Fibroblast of skin of abdomen (primary cell): ENCODE measurements around the gene TARS2. TPM values are rescaled to one million over a fixed set of nuclear protein-coding genes. Genes with fewer than 3 reads are reported as not detected.

Experiments used
- DNase-seq: peaks from one replicate; pipeline ENCODE4 v3.0.0-alpha.2; 2013
- polyA plus RNA-seq, 2 experiments: library from polyadenylated mRNA; unstranded; fragments of 120-200 nt; gene quantifications; one replicate each; pipeline ENCODE4 v1.2.1, GENCODE V29; 2013; ENCODE audit not compliant: insufficient read length in 2 of 2

The TARS2 gene, protein sequence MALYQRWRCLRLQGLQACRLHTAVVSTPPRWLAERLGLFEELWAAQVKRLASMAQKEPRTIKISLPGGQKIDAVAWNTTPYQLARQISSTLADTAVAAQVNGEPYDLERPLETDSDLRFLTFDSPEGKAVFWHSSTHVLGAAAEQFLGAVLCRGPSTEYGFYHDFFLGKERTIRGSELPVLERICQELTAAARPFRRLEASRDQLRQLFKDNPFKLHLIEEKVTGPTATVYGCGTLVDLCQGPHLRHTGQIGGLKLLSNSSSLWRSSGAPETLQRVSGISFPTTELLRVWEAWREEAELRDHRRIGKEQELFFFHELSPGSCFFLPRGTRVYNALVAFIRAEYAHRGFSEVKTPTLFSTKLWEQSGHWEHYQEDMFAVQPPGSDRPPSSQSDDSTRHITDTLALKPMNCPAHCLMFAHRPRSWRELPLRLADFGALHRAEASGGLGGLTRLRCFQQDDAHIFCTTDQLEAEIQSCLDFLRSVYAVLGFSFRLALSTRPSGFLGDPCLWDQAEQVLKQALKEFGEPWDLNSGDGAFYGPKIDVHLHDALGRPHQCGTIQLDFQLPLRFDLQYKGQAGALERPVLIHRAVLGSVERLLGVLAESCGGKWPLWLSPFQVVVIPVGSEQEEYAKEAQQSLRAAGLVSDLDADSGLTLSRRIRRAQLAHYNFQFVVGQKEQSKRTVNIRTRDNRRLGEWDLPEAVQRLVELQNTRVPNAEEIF
- polyA plus RNA-seq (2013, experiment 1 of 2; ENCODE audit: insufficient read length) = 15.4 TPM
- polyA plus RNA-seq (2013, experiment 2 of 2; ENCODE audit: insufficient read length) = 16.6 TPM

DNA sequence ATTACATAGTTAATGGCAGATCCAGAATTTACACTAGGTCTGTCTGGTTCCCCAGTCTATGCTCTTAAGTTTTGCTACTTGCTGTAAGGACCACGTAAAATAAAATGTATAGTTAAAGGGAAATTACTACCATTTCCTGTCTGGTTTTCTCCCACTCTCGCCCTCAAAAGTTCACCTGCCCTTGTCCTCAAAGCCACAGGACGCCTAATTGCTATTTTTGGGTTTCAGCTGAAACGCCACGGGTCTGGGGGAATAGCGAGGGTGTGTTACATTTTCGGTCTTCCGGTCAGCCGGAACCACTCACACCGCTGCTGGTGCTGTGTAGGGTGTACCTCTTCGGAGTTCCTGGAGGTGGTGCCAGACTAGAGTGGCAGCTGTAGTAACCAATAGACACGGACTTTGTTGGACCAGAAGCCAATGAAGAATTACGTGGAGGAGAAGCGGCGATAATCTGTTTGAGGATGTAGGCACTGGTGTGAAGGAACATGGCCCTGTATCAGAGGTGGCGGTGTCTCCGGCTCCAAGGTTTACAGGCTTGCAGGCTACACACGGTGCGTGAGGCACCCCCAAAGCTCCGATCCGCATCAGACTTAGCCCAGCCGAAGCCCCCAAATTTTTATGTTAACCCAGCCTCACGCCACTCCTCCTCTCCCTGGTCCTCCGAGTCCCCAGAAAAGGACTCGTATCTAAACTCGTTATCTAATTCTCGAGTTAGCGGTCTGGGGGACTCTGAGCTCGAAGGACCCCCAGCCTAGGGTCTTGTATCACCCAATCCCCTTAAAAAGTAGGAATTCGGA is at the start of gene TARS2:
TARS2 (plus strand) TSS at position 454 of the 797 bp plus-strand sequence; CDS start at position 486, 32 bp downstream.
- DNase-seq = peak; percentile 99

DNA sequence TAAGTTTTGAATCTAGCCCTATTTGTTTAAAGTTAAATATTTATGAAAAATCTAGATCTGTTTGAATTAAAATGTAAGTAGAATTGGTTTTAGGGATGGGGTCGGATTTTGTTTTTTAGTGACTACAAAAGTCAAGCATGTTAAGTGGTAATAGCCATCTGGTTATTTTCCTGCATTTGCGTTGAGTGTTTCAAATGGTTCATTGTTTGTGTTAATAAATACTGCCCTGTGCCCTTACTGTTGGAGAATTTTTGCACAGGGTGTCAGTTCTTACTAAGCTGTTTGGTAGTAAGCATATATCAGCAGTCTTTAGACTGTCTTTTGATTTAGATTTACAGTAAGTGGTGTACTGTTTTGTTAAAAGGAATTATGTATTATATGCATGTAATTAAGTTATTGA is 46.1 kb upstream of the TARS2 start:
- no peak for DNase-seq

DNA sequence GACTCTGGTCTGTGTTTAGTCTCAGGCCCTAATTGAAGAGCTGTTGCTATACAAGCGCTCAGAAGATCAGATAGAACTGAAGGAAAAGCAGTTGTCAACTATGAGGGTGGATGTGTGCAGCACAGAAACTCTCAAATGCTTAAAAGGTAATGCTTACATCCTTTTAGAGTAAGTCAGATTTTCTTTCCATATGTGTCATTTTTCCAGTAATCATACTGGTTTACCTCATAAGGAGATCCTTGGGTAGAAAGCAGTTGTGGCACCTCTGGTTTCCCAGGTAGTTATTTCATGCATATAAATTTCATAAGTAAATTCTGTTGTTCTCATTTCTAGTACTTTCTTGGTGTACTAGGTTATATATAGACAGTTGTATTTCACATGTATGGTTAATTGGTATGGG is 43.0 kb upstream of the TARS2 start:
- DNase-seq = no peak

DNA sequence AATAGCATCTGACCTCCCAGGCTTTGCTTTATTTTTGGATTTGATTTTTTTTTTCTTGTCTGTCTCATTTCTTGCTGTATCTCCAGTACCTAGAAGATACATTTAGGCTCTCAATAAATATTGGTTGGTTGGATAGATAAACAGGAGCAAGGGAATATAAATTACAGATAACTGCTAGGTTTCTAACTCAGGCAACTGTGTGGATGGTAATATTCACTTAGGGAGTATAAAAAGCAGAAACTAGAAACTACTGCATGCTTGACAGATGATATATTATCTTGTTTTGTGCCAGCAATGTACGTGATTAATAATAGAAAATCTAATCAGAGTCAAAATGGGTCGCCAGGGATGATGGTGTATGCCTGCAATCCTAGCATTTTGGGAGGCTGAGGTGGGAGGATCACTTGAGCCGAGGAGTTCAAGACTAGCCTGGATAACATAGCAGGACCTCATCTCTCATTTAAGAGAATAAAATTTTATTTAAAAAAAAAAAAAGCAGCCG is 31.0 kb upstream of the TARS2 start:
- no peak for DNase-seq

DNA sequence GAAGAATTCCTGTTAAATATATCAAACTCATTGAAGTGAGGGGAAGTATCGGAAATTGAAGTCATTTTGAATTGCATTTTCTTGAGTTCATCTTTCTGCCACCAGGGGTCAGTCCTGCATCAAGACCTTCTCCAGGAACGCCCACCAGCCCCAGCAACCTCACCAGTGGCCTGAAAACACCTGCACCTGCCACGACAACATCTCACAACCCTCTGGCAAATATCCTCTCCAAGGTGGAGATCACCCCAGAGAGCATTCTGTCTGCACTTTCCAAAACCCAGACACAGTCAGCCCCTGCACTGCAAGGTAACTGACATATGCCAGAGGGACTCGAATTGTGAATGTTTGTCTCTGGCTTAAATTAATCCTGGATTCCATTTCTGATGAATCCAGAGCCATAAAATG is 22.8 kb upstream of the TARS2 start:
- DNase-seq = peak; percentile 40

DNA sequence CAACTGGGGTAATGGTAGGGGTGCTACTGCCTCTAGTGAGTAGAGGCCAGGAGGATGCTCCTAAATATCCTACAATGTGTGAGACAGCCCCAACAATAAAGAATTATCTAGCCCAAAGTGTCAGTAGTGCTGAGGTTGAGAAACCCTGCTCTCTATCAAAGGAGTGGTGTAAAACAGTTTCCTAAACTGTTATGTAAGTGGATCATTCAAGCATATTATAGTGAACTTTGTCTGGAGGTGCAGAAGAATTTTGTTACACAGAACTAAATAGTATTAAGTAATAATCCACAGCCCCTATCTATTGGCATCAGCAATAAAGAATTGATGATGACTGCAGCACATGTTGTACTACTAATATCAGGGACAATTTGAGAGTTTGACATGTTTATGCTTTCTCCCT is 20.3 kb upstream of the TARS2 start:
- DNase-seq = no peak

DNA sequence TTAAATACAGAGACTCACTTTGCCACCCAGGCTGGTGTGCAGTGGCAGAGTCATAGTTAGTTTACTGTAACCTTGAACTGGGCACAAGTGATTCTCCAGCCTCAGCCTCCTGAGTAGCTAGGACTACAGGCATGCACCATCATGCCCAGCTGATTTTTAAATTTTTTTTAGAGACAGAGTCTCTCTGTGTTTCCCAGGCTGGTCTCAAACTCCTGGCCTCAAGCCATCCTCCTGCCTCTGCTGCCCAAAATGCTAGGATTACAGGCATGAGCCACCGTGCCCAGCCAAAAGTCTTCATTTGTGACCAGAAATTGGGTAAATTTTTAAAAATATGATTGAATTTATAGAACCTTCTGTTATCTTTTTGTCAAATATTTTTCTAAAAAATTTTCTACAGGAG is 17.9 kb upstream of the TARS2 start:
- no peak for DNase-seq

DNA sequence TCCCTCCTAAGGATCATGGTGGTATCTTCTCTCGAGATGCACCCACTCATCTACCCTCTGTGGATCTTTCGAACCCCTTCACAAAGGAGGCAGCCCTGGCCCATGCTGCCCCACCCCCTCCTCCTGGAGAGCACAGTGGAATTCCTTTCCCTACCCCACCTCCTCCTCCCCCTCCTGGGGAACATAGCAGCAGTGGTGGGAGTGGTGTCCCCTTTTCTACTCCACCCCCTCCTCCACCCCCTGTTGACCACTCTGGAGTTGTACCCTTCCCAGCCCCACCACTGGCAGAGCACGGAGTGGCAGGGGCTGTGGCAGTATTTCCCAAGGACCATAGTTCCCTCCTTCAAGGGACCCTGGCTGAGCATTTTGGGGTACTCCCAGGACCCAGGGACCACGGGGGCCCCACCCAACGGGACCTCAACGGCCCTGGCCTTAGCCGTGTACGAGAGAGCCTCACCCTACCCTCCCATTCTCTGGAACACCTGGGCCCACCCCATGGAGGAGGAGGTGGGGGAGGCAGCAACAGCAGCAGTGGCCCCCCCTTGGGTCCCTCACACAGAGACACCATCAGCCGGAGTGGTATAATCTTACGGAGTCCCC is 14.5 kb upstream of the TARS2 start:
- no peak for DNase-seq

DNA sequence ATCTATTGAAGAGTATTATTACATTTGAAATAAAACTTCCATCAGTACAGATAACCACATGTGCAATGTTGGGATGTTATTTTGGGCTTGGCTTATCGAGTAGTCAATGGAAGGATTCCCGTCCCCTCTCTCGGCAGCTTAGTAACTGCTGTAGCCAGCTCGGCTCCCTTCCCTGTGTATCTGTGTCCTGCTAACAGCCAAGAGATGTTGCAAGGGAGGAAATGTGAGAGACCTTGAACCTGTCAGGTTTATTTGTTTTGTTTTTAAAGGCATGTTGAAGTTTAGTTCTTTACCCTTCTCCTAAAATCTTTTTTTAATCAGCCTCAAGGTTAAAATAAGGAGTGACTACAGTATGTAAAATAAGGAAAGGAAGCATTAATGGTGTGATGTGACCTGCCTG is 13.6 kb upstream of the TARS2 start:
- DNase-seq = no peak

DNA sequence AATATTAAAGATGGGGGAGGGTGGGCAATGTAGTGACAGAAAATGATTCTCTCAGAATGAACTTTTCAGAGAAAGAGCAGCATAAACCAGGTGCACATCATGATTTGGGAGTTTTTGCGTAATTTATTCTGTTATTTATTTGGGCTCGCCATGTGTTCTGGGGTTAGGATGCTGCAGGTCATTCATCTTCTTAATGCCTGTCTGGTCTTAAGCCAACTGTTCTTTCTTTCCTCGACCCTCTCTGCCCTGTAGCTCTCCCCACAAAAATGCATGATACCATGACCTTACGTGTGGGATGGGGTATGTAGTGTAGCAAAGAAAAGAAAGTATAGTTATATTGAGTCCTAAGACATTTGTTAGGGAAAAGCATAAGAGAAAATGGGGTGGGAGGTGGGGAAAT is 12.3 kb upstream of the TARS2 start:
- no peak for DNase-seq

DNA sequence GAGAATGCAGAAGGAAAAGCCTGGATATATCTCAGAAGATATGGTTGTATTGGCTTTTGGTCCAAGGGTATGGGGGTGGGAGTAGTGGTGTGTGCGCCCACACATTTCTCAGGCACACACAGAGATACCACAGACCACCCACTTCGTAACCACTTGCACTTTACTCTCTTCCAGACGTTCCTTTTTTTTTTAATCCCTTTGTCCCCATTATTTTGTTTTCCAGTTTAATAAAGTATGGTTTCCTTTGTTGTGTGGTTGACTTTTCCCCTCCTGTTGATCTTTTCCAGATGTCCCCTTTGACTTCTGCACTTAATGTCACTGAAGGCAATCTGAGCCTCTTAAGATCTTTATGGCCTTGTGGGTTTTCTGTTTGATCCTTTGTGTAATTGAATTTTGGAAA is 10.5 kb upstream of the TARS2 start:
- DNase-seq = no peak

DNA sequence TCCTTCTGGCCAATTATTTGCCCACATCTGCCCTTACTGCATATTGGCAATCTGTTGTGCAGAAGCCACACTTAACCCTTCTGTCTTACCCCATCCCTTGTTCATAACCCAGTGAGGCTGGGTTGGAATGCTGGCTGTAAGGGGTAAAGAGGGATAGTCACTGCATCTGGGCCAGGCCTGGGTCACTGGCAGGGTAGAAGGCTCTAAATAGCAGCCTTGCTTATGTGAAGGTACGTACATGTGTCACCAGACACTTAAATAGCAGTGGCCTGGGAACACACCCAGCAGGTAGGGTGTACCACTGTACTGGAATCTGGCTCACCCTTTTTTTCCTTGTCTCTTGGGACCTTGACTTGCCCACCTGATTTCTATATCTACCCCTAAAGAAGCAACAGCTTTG is 9.9 kb upstream of the TARS2 start:
- no peak for DNase-seq

DNA sequence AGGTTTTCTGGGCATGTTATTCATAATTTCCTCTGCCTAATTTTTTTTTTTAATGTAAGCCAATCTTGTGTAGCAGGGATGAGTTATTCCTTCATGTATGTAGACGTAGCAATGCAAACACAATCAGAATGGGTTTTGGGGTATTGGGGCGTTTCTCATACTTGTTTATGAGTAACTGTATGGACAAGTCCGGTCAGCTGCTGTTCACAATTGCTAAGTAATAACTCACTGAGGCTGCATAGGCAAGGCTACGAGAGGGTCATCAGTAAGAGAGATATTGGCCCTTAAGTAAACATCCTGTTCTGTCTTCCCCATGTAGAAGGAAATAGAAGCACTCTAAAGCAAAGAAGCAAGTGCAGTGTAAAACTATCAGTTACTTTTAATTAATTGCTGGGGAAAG is 9.5 kb upstream of the TARS2 start:
- peak; percentile 24 for DNase-seq

DNA sequence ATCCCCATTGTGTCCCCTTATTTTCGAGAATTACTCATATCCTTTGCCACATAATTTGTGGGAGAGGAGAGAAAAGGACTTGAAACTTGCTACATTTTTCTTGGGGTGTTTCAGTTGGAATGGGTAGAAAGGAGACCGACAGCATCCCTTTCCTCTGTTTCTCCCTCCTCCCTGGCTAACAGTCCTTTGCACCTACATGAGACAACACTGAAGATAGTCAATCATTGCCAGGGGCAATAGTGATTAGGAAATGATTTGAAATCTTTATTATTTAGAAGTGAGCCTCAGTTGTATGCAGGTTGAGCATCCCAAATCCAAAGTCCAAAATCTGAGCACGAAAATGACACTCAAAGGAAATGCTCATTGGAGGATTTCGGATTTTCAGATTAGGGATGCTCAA is 7.8 kb upstream of the TARS2 start:
- DNase-seq = no peak

DNA sequence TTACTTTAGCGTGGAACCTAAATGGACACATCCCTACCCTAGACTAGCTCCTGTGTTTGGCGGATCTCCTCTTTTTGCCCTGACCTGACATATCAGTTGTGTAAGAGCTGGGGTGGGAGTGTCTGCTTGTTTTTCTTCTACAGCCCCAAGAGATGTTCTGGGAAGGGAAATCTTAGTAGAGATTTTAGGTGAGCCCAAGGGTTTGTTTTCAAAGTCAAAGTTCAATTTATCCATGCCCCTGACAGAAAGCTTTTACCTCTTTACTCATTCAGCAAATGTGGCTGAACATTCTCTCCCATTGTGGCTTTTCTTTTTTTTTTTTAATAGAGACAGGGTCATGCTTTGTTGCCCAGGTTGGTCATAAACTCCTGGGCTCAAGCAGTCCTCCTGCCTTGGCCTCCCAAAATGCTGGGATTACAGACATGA is 7.3 kb upstream of the TARS2 start:
- DNase-seq = no peak

DNA sequence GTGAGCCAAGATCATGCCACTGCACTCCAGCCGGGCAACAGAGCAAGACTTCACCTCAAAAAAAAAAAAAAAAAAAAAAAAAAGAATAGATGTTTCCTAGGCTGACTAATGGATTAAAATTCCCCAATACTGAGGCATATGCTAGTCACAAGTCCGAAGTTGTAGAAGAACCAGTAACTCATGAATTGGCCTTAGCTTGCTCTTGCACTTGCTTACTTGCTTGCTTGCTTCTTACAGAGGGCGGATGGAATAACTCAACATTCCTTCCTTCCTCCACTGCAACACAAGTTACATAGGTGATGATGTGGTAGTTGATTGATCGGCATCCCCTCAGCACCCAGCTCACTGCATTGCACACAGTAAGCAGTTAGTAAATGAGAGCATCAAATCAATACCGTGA is 2.8 kb upstream of the TARS2 start:
- peak; percentile 65 for DNase-seq

DNA sequence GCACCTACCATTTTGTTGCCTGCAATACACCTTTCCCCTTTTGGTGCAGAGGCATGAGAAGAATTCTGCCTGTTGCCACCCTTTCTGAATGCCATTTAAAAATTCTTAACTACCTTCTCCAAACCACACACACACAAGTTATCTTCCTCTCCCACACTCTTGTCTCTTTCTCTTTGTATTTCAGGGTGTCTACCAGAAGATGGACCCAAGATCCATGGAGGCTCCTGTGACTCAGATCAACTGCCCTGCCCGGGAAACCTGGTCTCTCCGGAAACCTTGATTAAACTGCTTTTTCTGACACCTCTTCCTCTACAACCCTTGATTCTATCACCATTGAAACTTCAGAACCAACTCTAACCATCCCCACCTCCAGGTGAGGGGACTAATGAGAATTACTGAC is 2.4 kb upstream of the TARS2 start:
- peak; percentile 34 for DNase-seq

DNA sequence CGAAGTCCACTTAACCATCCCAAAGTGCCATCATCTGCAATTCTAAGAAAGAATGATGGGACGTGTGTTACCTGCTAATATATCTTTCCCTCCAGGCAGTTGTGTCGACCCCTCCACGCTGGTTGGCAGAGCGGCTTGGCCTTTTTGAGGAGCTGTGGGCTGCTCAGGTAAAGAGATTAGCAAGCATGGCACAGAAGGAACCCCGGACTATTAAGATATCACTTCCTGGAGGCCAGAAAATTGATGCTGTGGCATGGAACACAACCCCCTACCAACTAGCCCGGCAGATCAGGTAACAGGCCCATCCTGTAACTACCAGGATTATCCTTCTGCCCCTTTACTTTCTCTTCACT is 520 bp downstream of the TARS2 start:
- no peak for DNase-seq

DNA sequence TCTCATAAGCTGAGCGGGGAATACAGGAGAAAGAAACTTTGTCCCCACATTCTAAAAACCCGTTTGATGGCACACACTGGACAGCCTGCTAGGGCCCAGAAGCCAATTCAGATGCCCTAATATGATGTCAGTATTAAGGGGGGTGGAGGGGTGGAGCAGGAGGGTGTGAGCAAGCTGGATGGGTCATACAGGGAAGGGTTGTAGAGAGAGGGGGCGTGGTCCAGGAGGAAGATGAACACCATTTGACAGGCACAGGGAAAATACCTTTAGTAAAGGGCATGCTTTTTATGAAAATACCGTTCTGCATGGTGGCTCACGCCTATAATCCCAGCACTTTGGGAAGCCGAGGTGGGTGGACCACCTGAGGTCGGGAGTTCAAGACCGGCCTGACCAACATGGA is 6.0 kb downstream of the TARS2 start:
- DNase-seq = no peak

DNA sequence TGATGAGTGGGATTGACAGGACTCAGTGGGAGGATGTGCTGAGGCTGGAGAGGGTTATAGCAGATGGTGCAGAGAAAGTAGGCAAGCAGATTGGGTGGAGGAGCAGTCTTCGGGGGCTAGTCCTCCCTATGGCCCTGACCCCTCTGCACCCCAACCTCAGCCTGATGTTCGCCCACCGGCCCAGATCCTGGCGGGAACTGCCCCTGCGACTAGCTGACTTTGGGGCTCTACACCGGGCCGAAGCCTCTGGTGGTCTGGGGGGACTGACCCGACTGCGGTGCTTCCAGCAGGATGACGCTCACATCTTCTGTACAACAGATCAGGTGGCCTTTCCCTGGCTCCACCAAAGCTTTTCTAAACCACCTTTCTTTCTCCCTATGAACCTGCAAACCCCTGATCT is 11.1 kb downstream of the TARS2 start:
- no peak for DNase-seq

DNA sequence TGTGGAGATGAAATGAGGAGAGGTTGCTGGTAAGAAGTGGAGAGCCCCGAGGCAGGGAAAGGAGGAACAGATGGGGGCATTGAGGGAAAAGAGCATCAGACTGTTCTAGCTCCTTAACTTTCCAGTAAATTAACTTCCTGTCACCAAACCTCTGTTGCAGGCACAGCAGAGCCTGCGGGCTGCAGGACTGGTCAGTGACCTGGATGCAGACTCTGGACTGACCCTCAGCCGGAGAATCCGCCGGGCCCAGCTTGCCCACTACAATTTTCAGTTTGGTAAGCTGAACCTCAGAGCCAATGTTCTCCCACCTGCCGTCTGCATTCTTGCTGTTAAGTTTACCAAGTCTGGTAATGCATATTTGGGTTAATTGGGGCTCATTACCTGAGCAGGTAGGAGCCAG is 18.2 kb downstream of the TARS2 start:
- no peak for DNase-seq
